Fibroblast of mammary gland (primary cell): Measurements from ENCODE around the gene KRTAP10-11.
"Not testable (repeated sequence)": the region's sequence is repeated elsewhere in the genome, so short reads cannot be mapped to it uniquely, and the experiment has no call there.

ENCODE experiments used
- DNase-seq: peaks from one replicate; pipeline ENCODE4 v3.0.0-alpha.2; 2010; ENCODE audit warnings: low read depth
- H3K4me3 ChIP-seq: 2 replicates; pipeline ENCODE4 v1.5.1; 2011; ENCODE audit warnings: low read depth, mild to moderate bottlenecking, low read length, moderate library complexity; ENCODE audit not compliant: control insufficient read depth
- CTCF ChIP-seq: conservative IDR thresholded peaks from 2 replicates; pipeline ENCODE4 v1.5.1; 2011; ENCODE audit warnings: low read depth, low read length, inconsistent platforms; ENCODE audit not compliant: control insufficient read depth, insufficient read depth

Gene KRTAP10-11

GRCh38 chr21:44626262-44626661 lies 20.0 kb upstream of the KRTAP10-11 start:
- no peak for TF ChIP-seq CTCF
- no peak overlapping the region for H3K4me3 ChIP-seq
- no peak for DNase-seq

GRCh38 chr21:44626673-44627143 lies 19.5 kb upstream of the KRTAP10-11 start, which contains the start of gene KRTAP10-9:
Gene KRTAP10-9, plus strand, starts transcription at chr21:44627093. Its CDS starts 79 bp downstream, at chr21:44627172.
- DNase-seq: no peak
- no peak within 1 kb of the TSS for H3K4me3 ChIP-seq
- no peak for TF ChIP-seq CTCF

- DNase-seq, H3K4me3 ChIP-seq: not testable (repeated sequence)
These were observed 18.9 kb upstream of the KRTAP10-11 start for GRCh38 chr21:44627181-44627822.

- not testable (repeated sequence) for H3K4me3 ChIP-seq, DNase-seq
These were observed 18.4 kb upstream of the KRTAP10-11 start for GRCh38 chr21:44627831-44628233.

GRCh38 chr21:44628707-44629391 lies 17.4 kb upstream of the KRTAP10-11 start:
- no peak overlapping the region for H3K4me3 ChIP-seq
- no peak for DNase-seq
- TF ChIP-seq CTCF: no peak

GRCh38 chr21:44630440-44630839 lies 15.8 kb upstream of the KRTAP10-11 start:
- TF ChIP-seq CTCF: no peak
- DNase-seq: no peak
- H3K4me3 ChIP-seq: no peak overlapping the region

GRCh38 chr21:44632067-44632466 lies 14.1 kb upstream of the KRTAP10-11 start:
- no peak for DNase-seq
- no peak for TF ChIP-seq CTCF
- no peak overlapping the region for H3K4me3 ChIP-seq
